Large intestine (tissue), 3 donors: Measurements from ENCODE around the gene SERINC5. TPM values are rescaled to one million over a fixed set of nuclear protein-coding genes. Genes with fewer than 3 reads are reported as not detected.
A peak's percentile ranks its signal among the peaks of the same experiment; 100 is the strongest.

Experiments used
- DNase-seq, 2 donors: peaks; one replicate each; pipeline versions ENCODE4 v3.0.0 to v3.0.0-alpha.2; 2013
- H3K27ac ChIP-seq: one replicate; pipeline ENCODE4 v1.5.1; 2013; ENCODE audit warnings: low read length
- H3K27me3 ChIP-seq: 2 replicates; pipeline ENCODE4 v1.6.1; 2013; ENCODE audit warnings: low read length; ENCODE audit not compliant: control insufficient read depth, insufficient read depth
- H3K36me3 ChIP-seq: 2 replicates; pipeline ENCODE4 v1.6.1; 2013; ENCODE audit warnings: low read length; ENCODE audit not compliant: control insufficient read depth, insufficient read depth
- H3K4me1 ChIP-seq: one replicate; pipeline ENCODE4 v1.6.1; 2013; ENCODE audit warnings: low read length; ENCODE audit not compliant: control insufficient read depth, insufficient read depth
- H3K4me3 ChIP-seq: one replicate; pipeline ENCODE4 v1.5.1; 2013; ENCODE audit warnings: low read length
- H3K9me3 ChIP-seq: one replicate; pipeline ENCODE4 v1.6.1; 2013; ENCODE audit warnings: mild to moderate bottlenecking, low read depth, low read length, moderate library complexity; ENCODE audit not compliant: control insufficient read depth
- WGBS: methylation state at CpG from one replicate; pipeline ENCODE4 v1.1.5; 2013; ENCODE audit warnings: low lambda C conversion rate; ENCODE audit not compliant: insufficient coverage; 5-methylcytosine and 5-hydroxymethylcytosine counted together
- polyA plus RNA-seq: library from polyadenylated mRNA; unstranded; fragments of 120-200 nt; gene quantifications from one replicate; pipeline ENCODE4 v1.2.1, GENCODE V29; 2013

SERINC5 gene
- polyA plus RNA-seq, 1 donor, result 44.8 TPM

DNA sequence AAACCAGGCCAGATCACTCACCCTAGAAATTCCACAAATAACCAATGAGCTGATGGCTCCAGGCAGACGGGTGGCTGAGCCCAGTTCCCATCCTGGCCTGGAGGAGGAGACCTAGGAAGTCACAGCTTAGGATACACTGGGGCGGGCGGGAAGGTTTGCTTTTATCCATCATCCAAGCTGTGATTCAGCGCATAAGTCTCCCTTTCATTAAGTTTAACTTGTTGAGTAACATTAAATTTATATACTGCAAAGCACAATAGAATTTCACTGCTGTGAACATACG lies 165.0 kb downstream of the SERINC5 start:
- H3K36me3 ChIP-seq, result no peaks in the 10 kb centered on the region
- H3K4me3 ChIP-seq, result no peak overlapping the region
- DNase-seq, result no peak
- no peaks in the 10 kb centered on the region for H3K9me3 ChIP-seq
- no CpG with 5 or more reads among the region's 5 CpGs for WGBS
- H3K4me1 ChIP-seq, result peaks cover 6% of the 10 kb centered on the region
- H3K27me3 ChIP-seq, result no peaks in the 10 kb centered on the region
- no peak overlapping the region for H3K27ac ChIP-seq

- Histone ChIP-seq H3K27ac (no peak overlapping the region), H3K4me3 (no peak overlapping the region)
- peak in 1 of 2 donors; percentile 37 for DNase-seq
These were observed 172.6 kb downstream of the SERINC5 start for GRCh38 chr5:80083101-80083890.

DNA sequence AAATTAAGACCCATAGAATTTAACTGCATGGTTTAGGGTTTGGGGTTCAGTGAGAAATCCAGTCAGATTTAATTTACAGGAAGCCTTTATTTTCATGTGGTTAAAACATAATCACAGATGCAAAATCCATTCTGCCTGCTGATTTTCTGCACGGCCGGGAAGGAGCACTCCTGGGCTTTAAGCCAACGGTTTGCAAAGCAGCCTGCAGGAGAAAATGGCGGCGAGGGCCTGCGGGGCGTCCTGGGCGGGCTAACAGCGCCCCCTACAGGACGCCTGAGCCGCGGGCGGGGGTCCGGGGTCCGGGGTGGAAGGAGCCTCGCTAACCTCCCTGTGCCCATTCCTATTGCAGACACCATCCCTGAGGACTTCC lies 173.1 kb downstream of the SERINC5 start:
- Histone ChIP-seq H3K36me3 (no peaks in the 10 kb centered on the region), H3K27me3 (no peaks in the 10 kb centered on the region), H3K4me1 (no peaks in the 10 kb centered on the region), H3K4me3 (no peak overlapping the region), H3K9me3 (no peaks in the 10 kb centered on the region), H3K27ac (no peak overlapping the region)
- DNase-seq, result peak in 1 of 2 donors; percentile 50
- WGBS, result no CpG with 5 or more reads among the region's 16 CpGs

More at GRCh38 chr5:80083101-80083890, 172.6 kb downstream of the SERINC5 start:
- WGBS, result 69% methylated on average over 4 of the region's 19 CpGs
- Histone ChIP-seq H3K27me3 (no peaks in the 10 kb centered on the region), H3K36me3 (no peaks in the 10 kb centered on the region), H3K4me1 (no peaks in the 10 kb centered on the region), H3K9me3 (no peaks in the 10 kb centered on the region)

DNA sequence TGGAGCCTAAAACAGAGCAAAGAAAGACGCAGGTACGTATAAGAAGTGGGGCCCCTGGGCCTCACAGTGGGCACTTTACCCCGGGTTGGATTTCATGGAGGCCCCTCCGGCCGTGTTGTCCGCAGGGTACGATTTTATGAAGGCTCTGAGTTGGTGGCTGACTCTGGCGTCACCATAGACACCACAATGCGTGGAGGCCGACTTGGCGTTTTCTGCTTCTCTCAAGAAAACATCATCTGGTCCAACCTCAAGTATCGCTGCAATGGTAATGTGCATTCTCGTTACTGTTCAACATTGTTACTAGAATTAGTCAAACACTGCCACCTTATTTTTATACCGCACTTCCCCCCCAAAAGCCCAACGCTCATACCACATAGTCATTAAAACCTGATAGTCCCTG lies 173.6 kb downstream of the SERINC5 start:
- no CpG with 5 or more reads among the region's 15 CpGs for WGBS
- no peaks in the 10 kb centered on the region for H3K36me3 ChIP-seq
- DNase-seq, result no peak
- H3K4me3 ChIP-seq, result no peak overlapping the region
- no peaks in the 10 kb centered on the region for H3K27me3 ChIP-seq
- H3K9me3 ChIP-seq, result no peaks in the 10 kb centered on the region
- H3K27ac ChIP-seq, result no peak overlapping the region
- no peaks in the 10 kb centered on the region for H3K4me1 ChIP-seq

DNA sequence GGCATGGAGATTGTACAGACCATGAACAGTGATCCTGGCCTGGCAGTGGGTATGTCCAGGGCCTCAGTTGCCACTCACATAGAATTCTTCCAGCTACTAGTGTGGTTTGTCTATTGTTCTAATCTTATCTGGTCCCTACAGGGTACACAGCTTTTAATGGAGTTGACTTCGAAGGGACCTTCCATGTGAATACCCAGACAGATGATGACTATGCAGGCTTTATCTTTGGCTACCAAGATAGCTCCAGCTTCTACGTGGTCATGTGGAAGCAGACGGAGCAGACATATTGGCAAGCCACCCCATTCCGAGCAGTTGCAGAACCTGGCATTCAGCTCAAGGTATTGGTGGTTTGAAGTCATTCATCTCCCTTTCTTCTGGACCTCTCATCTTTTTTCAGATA lies 176.9 kb downstream of the SERINC5 start:
- Histone ChIP-seq H3K36me3 (no peaks in the 10 kb centered on the region), H3K27ac (no peak overlapping the region), H3K4me3 (no peak overlapping the region), H3K27me3 (no peaks in the 10 kb centered on the region), H3K4me1 (no peaks in the 10 kb centered on the region), H3K9me3 (no peaks in the 10 kb centered on the region)
- DNase-seq, result no peak
- WGBS, result no CpG with 5 or more reads among the region's 4 CpGs

DNA sequence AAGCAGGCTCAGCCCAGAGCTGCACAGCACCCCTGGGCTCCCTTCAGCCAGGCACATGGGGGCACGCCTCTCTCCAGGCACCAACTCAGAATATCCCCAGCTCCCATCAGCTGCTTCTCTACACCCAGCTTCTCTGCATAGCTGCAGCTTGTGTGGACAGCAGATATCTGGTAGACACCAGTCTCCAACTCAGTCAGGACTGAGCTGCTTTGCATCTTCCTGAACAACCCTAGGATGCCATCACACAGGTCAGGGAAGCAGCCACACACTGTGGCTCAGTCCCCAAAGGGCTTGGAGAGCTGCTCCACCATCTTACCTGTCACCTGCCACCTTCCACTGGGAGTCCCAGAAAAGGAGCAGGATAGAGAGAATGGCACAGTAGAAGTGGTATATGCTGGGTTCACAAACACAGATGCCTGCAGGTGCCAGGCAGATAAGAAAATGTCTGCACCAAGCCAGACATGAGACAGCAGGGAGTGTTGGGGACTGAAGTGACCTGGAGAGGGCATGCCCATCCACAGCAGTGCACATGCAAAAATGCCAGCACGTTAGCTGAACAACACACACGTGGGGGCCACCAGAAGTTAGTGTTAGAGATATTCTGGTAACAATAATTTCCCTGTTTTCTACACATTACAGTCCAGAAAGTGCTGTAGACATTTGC lies 178.7 kb downstream of the SERINC5 start:
- WGBS, result no CpG with 5 or more reads among the region's 3 CpGs

DNA sequence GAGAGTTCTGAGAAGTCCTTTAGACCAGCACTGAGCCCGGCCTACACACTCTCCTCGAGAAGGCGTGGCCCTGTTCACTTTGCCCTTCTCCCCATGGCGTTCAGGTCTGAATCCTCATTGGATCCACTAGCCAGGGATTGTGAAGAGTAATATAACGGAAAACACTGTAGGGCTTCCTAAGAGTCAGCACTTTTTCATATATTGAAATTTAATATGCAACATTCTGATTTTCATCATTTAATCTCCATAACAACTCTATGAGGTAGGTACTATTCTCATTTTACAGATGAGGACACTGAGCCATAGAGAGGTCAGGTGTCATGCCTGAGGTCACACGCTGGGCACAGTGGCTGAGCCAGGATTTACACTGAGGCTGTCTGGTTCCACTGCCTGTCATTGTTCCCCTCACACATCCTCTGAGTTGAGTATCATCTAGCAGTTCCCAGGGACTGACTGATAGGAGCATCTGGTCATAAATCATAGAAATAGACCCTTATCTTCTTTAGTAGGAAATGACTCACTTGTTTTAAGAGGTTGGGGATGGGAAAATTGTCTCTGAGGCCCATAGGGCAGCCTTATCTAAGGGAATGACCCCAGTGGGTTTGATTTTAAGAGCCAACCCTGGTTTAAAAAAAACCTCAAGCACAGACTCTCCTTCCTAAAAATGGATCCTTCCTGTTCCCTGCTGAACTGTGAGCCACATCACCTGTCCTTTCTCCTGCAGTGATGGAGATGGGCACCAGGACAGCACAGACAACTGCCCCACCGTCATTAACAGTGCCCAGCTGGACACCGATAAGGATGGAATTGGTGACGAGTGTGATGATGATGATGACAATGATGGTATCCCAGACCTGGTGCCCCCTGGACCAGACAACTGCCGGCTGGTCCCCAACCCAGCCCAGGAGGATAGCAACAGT lies 179.5 kb downstream of the SERINC5 start:
- no peaks in the 10 kb centered on the region for H3K27me3 ChIP-seq
- no peak overlapping the region for H3K4me3 ChIP-seq
- no peaks in the 10 kb centered on the region for H3K36me3 ChIP-seq
- no peaks in the 10 kb centered on the region for H3K9me3 ChIP-seq
- H3K4me1 ChIP-seq, result no peaks in the 10 kb centered on the region
- DNase-seq, result no peak
- H3K27ac ChIP-seq, result no peak overlapping the region
- no CpG with 5 or more reads among the region's 10 CpGs for WGBS

More for the DNA sequence above, 178.7 kb downstream of the SERINC5 start:
- no peak overlapping the region for H3K4me3 ChIP-seq
- H3K27me3 ChIP-seq, result no peaks in the 10 kb centered on the region
- no peak for DNase-seq
- H3K27ac ChIP-seq, result no peak overlapping the region
- no peaks in the 10 kb centered on the region for H3K9me3 ChIP-seq
- no peaks in the 10 kb centered on the region for H3K36me3 ChIP-seq
- H3K4me1 ChIP-seq, result no peaks in the 10 kb centered on the region

GRCh38 chr5:80072103-80073073 lies 183.5 kb downstream of the SERINC5 start:
- no CpG with 5 or more reads among the region's 10 CpGs for WGBS
- Histone ChIP-seq H3K9me3 (no peaks in the 10 kb centered on the region), H3K27ac (no peak overlapping the region), H3K4me1 (no peaks in the 10 kb centered on the region), H3K4me3 (no peak overlapping the region), H3K27me3 (no peaks in the 10 kb centered on the region), H3K36me3 (no peaks in the 10 kb centered on the region)
- no peak for DNase-seq

DNA sequence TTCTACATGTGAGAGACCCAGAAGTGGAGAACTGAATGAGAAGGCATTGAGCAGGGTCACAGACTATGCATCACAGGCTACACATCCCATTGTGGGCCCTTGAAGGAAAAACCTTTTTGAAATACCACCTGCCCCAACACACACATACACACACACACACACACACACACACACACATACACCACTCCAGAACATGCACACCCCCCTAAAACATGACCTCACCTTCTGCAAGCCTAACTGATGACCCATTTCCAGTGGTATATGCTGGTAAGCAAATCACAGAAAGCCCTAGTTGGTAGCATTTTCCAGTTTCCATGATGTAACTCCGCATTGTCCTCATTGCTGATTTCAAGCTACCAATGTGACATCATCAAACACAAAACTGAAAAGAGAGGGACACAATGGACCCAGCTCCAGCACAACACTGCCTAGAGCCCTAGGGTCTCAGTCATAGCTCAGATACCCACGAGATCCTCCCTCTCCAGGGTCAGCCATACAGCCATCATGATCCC lies 184.3 kb downstream of the SERINC5 start:
- no peak overlapping the region for H3K4me3 ChIP-seq
- H3K27me3 ChIP-seq, result no peaks in the 10 kb centered on the region
- H3K27ac ChIP-seq, result no peak overlapping the region
- no peaks in the 10 kb centered on the region for H3K9me3 ChIP-seq
- H3K4me1 ChIP-seq, result no peaks in the 10 kb centered on the region
- no peaks in the 10 kb centered on the region for H3K36me3 ChIP-seq
- WGBS, result no CpG with 5 or more reads among the region's 2 CpGs
- no peak for DNase-seq
